Measurements from ENCODE around the gene PALLD.

DNA sequence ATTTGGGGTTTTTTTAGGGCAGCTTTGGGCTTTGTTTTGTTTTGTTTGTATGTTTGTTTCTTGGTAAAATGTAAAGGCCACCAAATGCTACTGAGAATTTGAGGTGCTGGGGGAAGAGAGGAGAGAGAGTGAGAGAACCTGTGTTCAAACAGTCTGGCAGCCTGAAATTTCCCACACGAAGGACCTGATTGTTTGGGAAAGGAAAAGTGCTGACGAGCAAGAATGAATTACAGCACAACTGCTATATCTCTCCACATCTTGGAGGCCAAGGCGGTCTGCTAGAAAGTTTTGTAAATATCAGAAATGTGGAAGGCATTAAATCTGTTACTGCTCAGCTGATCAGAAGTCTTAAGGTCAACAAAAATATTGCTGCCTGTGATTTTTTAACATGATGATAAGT lies 170.5 kb downstream of the PALLD start:
- TF ChIP-seq ZNF263 (CRISPR knock-in tag; IDR thresholded peaks at IDR 0.05; ENCODE audit: low read depth), result no peak
- TF ChIP-seq, protein P1, sequence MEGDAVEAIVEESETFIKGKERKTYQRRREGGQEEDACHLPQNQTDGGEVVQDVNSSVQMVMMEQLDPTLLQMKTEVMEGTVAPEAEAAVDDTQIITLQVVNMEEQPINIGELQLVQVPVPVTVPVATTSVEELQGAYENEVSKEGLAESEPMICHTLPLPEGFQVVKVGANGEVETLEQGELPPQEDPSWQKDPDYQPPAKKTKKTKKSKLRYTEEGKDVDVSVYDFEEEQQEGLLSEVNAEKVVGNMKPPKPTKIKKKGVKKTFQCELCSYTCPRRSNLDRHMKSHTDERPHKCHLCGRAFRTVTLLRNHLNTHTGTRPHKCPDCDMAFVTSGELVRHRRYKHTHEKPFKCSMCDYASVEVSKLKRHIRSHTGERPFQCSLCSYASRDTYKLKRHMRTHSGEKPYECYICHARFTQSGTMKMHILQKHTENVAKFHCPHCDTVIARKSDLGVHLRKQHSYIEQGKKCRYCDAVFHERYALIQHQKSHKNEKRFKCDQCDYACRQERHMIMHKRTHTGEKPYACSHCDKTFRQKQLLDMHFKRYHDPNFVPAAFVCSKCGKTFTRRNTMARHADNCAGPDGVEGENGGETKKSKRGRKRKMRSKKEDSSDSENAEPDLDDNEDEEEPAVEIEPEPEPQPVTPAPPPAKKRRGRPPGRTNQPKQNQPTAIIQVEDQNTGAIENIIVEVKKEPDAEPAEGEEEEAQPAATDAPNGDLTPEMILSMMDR (IDR thresholded peaks at IDR 0.05), result no peak
- TF ChIP-seq, protein P2, sequence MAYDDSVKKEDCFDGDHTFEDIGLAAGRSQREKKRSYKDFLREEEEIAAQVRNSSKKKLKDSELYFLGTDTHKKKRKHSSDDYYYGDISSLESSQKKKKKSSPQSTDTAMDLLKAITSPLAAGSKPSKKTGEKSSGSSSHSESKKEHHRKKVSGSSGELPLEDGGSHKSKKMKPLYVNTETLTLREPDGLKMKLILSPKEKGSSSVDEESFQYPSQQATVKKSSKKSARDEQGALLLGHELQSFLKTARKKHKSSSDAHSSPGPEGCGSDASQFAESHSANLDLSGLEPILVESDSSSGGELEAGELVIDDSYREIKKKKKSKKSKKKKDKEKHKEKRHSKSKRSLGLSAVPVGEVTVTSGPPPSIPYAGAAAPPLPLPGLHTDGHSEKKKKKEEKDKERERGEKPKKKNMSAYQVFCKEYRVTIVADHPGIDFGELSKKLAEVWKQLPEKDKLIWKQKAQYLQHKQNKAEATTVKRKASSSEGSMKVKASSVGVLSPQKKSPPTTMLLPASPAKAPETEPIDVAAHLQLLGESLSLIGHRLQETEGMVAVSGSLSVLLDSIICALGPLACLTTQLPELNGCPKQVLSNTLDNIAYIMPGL (CRISPR knock-in tag; IDR thresholded peaks at IDR 0.05), result no peak
- no peak for TF ChIP-seq ETV6 (CRISPR knock-in tag; IDR thresholded peaks at IDR 0.05)
- TF ChIP-seq, protein P3, sequence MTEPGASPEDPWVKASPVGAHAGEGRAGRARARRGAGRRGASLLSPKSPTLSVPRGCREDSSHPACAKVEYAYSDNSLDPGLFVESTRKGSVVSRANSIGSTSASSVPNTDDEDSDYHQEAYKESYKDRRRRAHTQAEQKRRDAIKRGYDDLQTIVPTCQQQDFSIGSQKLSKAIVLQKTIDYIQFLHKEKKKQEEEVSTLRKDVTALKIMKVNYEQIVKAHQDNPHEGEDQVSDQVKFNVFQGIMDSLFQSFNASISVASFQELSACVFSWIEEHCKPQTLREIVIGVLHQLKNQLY (CRISPR knock-in tag; IDR thresholded peaks at IDR 0.05), result no peak
- no peak for TF ChIP-seq GTF2I (CRISPR knock-in tag; conservative IDR thresholded peaks at IDR 0.05)
- TF ChIP-seq, protein P4, sequence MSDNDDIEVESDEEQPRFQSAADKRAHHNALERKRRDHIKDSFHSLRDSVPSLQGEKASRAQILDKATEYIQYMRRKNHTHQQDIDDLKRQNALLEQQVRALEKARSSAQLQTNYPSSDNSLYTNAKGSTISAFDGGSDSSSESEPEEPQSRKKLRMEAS (CRISPR knock-in tag; IDR thresholded peaks at IDR 0.05), result no peak
- TF ChIP-seq TCF7 (CRISPR knock-in tag; IDR thresholded peaks at IDR 0.05; ENCODE audit: low read depth), result no peak
- TF ChIP-seq ZNF232 (CRISPR knock-in tag; IDR thresholded peaks at IDR 0.05), result no peak

All from WTC11 (cell line).